Stimulated activated CD4-positive, alpha-beta T cell treated with anti-CD3 and anti-CD28 coated beads, Interleukin-4, amount 100 ng/mL, for 24 hours (primary cell): ENCODE results near the gene JAKMIP1.
"Not testable (repeated sequence)": the region's sequence is repeated elsewhere in the genome, so short reads cannot be mapped to it uniquely, and the experiment has no call there.

Experiments used
- DNase-seq: peaks from one replicate; pipeline ENCODE4 v3.0.0-alpha.2; 2020

JAKMIP1 gene

GRCh38 chr4:6228158-6229067 is 28.1 kb upstream of the JAKMIP1 start:
- no peak for DNase-seq

GRCh38 chr4:6227412-6228157 is 27.2 kb upstream of the JAKMIP1 start:
- no peak for DNase-seq

- no peak for DNase-seq
Measured at GRCh38 chr4:6226506-6226905, 26.2 kb upstream of the JAKMIP1 start.

- DNase-seq, result no peak
Measured at GRCh38 chr4:6225469-6225868, 25.1 kb upstream of the JAKMIP1 start.

GRCh38 chr4:6224735-6225134 is 24.4 kb upstream of the JAKMIP1 start:
- DNase-seq, result no peak

- no peak for DNase-seq
Measured at GRCh38 chr4:6222761-6223292, 22.5 kb upstream of the JAKMIP1 start.

GRCh38 chr4:6221851-6222760 is 21.8 kb upstream of the JAKMIP1 start:
- DNase-seq, result no peak

- DNase-seq, result no peak
Measured at GRCh38 chr4:6221301-6221850, 21.0 kb upstream of the JAKMIP1 start.

GRCh38 chr4:6217716-6218381 is 17.5 kb upstream of the JAKMIP1 start:
- no peak for DNase-seq

GRCh38 chr4:6216588-6216987 is 16.2 kb upstream of the JAKMIP1 start:
- no peak for DNase-seq

GRCh38 chr4:6209921-6210320 is 9.6 kb upstream of the JAKMIP1 start:
- DNase-seq, result no peak

- DNase-seq, result not testable (repeated sequence)
Measured at GRCh38 chr4:6209291-6209690, 8.9 kb upstream of the JAKMIP1 start.

GRCh38 chr4:6208416-6208815 is 8.1 kb upstream of the JAKMIP1 start:
- DNase-seq, result no peak

GRCh38 chr4:6207602-6208001 is 7.3 kb upstream of the JAKMIP1 start:
- no peak for DNase-seq

GRCh38 chr4:6206771-6207290 is 6.5 kb upstream of the JAKMIP1 start:
- no peak for DNase-seq

- DNase-seq, result no peak
Measured at GRCh38 chr4:6205973-6206372, 5.6 kb upstream of the JAKMIP1 start.

GRCh38 chr4:6205567-6205931 is 5.2 kb upstream of the JAKMIP1 start:
- no peak for DNase-seq

- DNase-seq, result no peak
Measured at GRCh38 chr4:6204871-6205566, 4.7 kb upstream of the JAKMIP1 start.

- DNase-seq, result no peak
Measured at GRCh38 chr4:6204098-6204497, 3.7 kb upstream of the JAKMIP1 start.

- DNase-seq, result no peak
Measured at GRCh38 chr4:6201580-6202091, 1.3 kb upstream of the JAKMIP1 start.

- no peak for DNase-seq
Measured at GRCh38 chr4:6200922-6201362, 593 bp upstream of the JAKMIP1 start.
